Activated CD4-positive, alpha-beta T cell treated with anti-CD3 and anti-CD28 coated beads for 36 hours (primary cell): ENCODE data around the gene KIF2C. TPM values are rescaled to one million over a fixed set of nuclear protein-coding genes. Genes with fewer than 3 reads are reported as not detected.

ENCODE experiments used
- ATAC-seq: fragments of 200-7000 bp; cut with Tn5 transposase; one replicate; pipeline ENCODE4 v1.10.0; 2021; ENCODE audit warnings: mild to moderate bottlenecking, moderate library complexity
- CTCF ChIA-PET: fragments of 350-600 bp; sonication (Branson Sonifier 250); formaldehyde crosslinking; loops from one replicate; lab custom pipeline; 2021; ENCODE audit warnings: antibody characterized with exemption; lab: Charles Lee
- POLR2A ChIA-PET: fragments of 350-600 bp; sonication (Branson Sonifier 250); formaldehyde crosslinking; loops from one replicate; lab custom pipeline; 2021; ENCODE audit warnings: antibody characterized with exemption, inconsistent platforms; lab: Charles Lee
- DNase-seq: peaks from one replicate; pipeline ENCODE4 v3.0.0-alpha.2; 2020
- H3K27ac Mint-ChIP-seq: one replicate; pipeline ENCODE4 v1.8.0; 2021; ENCODE audit warnings: mixed read lengths
- H3K27me3 Mint-ChIP-seq: one replicate; pipeline ENCODE4 v1.8.0; 2021; ENCODE audit warnings: mixed read lengths
- H3K36me3 Mint-ChIP-seq: one replicate; pipeline ENCODE4 v1.8.0; 2021; ENCODE audit warnings: low read depth, mixed read lengths
- H3K4me1 Mint-ChIP-seq: one replicate; pipeline ENCODE4 v1.8.0; 2021; ENCODE audit warnings: mixed read lengths
- H3K4me3 Mint-ChIP-seq: one replicate; pipeline ENCODE4 v1.8.0; 2021; ENCODE audit warnings: mild to moderate bottlenecking, moderate library complexity, mixed read lengths
- H3K9me3 Mint-ChIP-seq: one replicate; pipeline ENCODE4 v1.8.0; 2021; ENCODE audit warnings: low read depth, mixed read lengths
- intact Hi-C, 2 experiments: fragments of 100-400 bp; cut with DNase I in 1 of 2; cut with micrococcal nuclease in 1 of 2; formaldehyde crosslinking; loops; one replicate each; pipeline versions ENCODE4 v1.14.2 to v1.15.1; 2022 to 2024; cut with DNase I, micrococcal nuclease
- total RNA-seq, 2 experiments: library from RNA; stranded (reverse); gene quantifications; one replicate each; pipeline ENCODE4 v1.2.3, GENCODE V29; 2021

The KIF2C gene
- total RNA-seq, 2 experiments from 2014 or later, result 101 to 119 TPM

DNA sequence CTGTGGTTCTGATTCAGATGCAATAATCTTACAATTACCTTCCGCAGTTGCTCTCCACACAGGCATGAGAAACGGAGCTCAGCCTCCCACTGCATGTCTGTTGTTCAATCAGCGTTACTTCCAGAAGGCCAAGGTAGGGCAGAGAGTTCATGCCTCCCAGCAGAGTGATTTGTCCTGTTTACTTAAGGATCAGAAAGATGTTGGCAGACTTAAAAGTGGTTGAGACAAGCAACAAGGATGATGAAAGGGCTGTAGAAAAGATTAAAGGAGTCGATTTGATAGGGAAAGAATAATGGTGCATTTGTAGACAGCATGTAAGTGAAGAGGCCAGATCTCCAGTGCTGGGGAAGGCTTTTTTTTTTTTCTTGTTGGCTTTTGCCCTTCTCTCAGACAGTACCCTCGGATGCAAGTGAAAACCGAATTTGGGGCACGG lies 38.5 kb upstream of the KIF2C start:
- no peak for ATAC-seq
- intact Hi-C loops, result no loop called here
- H3K27ac Mint-ChIP-seq, result no peak overlapping the region
- H3K9me3 Mint-ChIP-seq, result no peaks in the 10 kb centered on the region
- H3K36me3 Mint-ChIP-seq, result no peaks in the 10 kb centered on the region
- no peaks in the 10 kb centered on the region for H3K27me3 Mint-ChIP-seq
- ChIA-PET CTCF (interaction anchor here (0.6 to 1.1 kb wide), 3 partner anchors 26 to 976 kb away, joined by 3 to 4 read pairs (median 3); no protein-coding TSS in a partner anchor), POLR2A (no interaction called here)
- DNase-seq, result no peak
- peaks cover 21% of the 10 kb centered on the region for H3K4me1 Mint-ChIP-seq
- H3K4me3 Mint-ChIP-seq, result no peak overlapping the region

- no peak for ATAC-seq
- no peaks in the 10 kb centered on the region for H3K36me3 Mint-ChIP-seq
- no peak overlapping the region for H3K4me3 Mint-ChIP-seq
- peaks cover 14% of the 10 kb centered on the region for H3K4me1 Mint-ChIP-seq
- ChIA-PET CTCF (interaction anchor here (2.0 to 3.1 kb wide), 2 partner anchors 11 to 53 kb away, joined by 6 to 17 read pairs; no protein-coding TSS in a partner anchor), POLR2A (interaction anchor here (2.5 kb wide), 1 partner anchor 16 kb away, joined by 16 read pairs; no protein-coding TSS in a partner anchor)
- DNase-seq, result no peak
- H3K9me3 Mint-ChIP-seq, result no peaks in the 10 kb centered on the region
- intact Hi-C loops, result no loop called here
- no peaks in the 10 kb centered on the region for H3K27me3 Mint-ChIP-seq
- H3K27ac Mint-ChIP-seq, result no peak overlapping the region
These were observed 34.2 kb upstream of the KIF2C start for GRCh38 chr1:44705470-44705869.

- H3K27me3 Mint-ChIP-seq, result no peaks in the 10 kb centered on the region
- peaks cover 14% of the 10 kb centered on the region for H3K4me1 Mint-ChIP-seq
- ChIA-PET POLR2A (interaction anchor here (2.5 kb wide), 1 partner anchor 16 kb away, joined by 16 read pairs; no protein-coding TSS in a partner anchor), CTCF (interaction anchor here (0.6 to 3.1 kb wide), 4 partner anchors 8 to 1203 kb away, joined by 3 to 17 read pairs (median 4); partner anchors contain the start of gene UROD)
- H3K27ac Mint-ChIP-seq, result no peak overlapping the region
- no peaks in the 10 kb centered on the region for H3K9me3 Mint-ChIP-seq
- H3K4me3 Mint-ChIP-seq, result no peak overlapping the region
- intact Hi-C loops, result no loop called here
- no peaks in the 10 kb centered on the region for H3K36me3 Mint-ChIP-seq
- ATAC-seq (no peak), DNase-seq (no peak)
These were observed 33.7 kb upstream of the KIF2C start for GRCh38 chr1:44705938-44706337.

- CTCF ChIA-PET, result interaction anchor here (0.5 to 3.1 kb wide), 6 partner anchors 9 to 116 kb away, joined by 3 to 17 read pairs (median 3); no protein-coding TSS in a partner anchor
- ATAC-seq, result peak; percentile 45
- H3K36me3 Mint-ChIP-seq, result no peaks in the 10 kb centered on the region
- H3K27ac Mint-ChIP-seq, result no peak overlapping the region
- H3K27me3 Mint-ChIP-seq, result no peaks in the 10 kb centered on the region
- intact Hi-C loops, result no loop called here
- no peak for DNase-seq
- POLR2A ChIA-PET, result interaction anchor here (2.5 kb wide), 1 partner anchor 14 kb away, joined by 16 read pairs; no protein-coding TSS in a partner anchor
- H3K9me3 Mint-ChIP-seq, result no peaks in the 10 kb centered on the region
- H3K4me3 Mint-ChIP-seq, result no peak overlapping the region
- peaks cover 14% of the 10 kb centered on the region for H3K4me1 Mint-ChIP-seq
These were observed 32.3 kb upstream of the KIF2C start for GRCh38 chr1:44707112-44707881.

DNA sequence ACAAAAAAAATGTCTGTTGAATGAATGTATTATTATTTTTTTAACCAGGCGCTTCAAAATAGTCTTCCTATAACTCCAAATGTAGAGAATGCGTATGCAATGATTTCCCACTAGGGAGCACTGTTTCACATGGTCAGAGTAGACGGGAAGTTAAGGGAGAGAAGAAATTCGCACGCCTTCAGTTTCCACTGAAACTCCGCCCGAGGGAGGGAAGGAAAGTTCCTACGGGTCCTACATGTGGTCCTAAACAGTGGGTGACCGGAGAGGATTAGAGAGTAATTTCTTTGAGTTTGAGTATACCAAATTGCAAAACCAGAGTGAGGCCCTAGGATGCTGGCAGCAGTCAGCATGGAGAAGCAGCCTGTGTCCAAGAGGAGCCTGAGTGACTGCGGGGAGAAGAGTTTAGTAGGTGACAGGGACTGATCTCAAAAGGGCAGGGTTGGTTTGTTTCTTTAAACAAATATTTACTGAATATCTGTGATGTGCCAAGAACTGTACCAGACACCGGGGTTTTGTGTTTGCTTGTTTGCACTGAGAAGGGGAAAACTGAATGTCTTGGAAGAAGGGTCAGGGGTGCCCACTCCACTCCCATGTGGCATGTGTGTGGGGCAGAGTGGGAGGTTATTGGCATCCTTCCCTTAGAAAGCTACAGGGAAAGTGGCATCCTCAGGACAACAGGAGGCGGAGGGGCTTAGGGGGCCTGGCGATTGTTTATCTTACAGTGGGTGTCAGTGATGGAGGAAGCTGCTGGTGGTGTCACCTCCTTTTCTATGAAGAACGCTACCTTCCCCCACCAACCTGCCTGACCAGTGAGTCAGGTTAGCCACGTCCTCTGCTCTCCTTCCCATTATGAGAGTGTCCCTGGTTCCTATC lies 31.4 kb upstream of the KIF2C start:
- peak; percentile 43 for DNase-seq
- ChIA-PET CTCF (interaction anchor here (0.6 to 1.6 kb wide), 4 partner anchors 10 to 120 kb away, joined by 4 to 7 read pairs (median 6); partner anchors contain the start of gene RPS8), POLR2A (interaction anchor here (1.0 kb wide), 1 partner anchor 13 kb away, joined by 6 read pairs; no protein-coding TSS in a partner anchor)
- Mint-ChIP-seq H3K27ac (peak overlapping the region; percentile 62), H3K4me1 (peaks cover 14% of the 10 kb centered on the region), H3K9me3 (no peaks in the 10 kb centered on the region), H3K27me3 (no peaks in the 10 kb centered on the region), H3K4me3 (peak overlapping the region; percentile 42), H3K36me3 (no peaks in the 10 kb centered on the region)
- intact Hi-C loops, result no loop called here
- peak; percentile 83 for ATAC-seq

- Mint-ChIP-seq H3K4me3 (no peak overlapping the region), H3K27me3 (no peaks in the 10 kb centered on the region), H3K36me3 (no peaks in the 10 kb centered on the region), H3K4me1 (peaks cover 40% of the 10 kb centered on the region), H3K9me3 (no peaks in the 10 kb centered on the region), H3K27ac (no peak overlapping the region)
- ChIA-PET POLR2A (interaction anchor here (0.6 to 3.6 kb wide), 4 partner anchors 8 to 228 kb away, joined by 3 to 15 read pairs (median 5); no protein-coding TSS in a partner anchor), CTCF (interaction anchor here (1.0 to 1.8 kb wide), 2 partner anchors 17 to 39 kb away, joined by 3 read pairs; partner anchors contain the start of gene TMEM53)
- DNase-seq, result no peak
- no peak for ATAC-seq
- intact Hi-C loops, result no loop called here
These were observed 26.3 kb upstream of the KIF2C start for GRCh38 chr1:44713321-44713781.

DNA sequence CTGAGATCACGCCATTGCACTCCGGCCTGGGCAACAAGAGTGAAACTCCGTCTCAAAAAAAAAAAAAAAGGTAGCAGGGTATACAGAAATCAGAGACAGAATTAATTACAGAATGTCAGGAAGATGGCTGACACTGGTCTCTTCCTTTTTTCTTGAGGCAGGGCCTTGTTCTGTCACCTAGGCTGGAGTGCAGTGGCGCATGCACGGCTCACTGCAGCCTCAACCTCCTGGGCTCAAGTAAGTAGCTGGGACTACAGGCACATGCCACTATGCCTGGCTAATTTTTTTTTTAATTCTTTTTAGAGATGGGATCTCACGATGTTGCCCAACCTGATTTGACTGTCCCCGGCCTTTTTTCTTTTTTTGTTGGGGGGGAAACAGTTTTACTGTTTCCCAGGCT lies 25.1 kb upstream of the KIF2C start:
- DNase-seq, result no peak
- Mint-ChIP-seq H3K27ac (peak overlapping the region; percentile 67), H3K36me3 (no peaks in the 10 kb centered on the region), H3K4me3 (no peak overlapping the region), H3K9me3 (no peaks in the 10 kb centered on the region), H3K4me1 (peaks cover 43% of the 10 kb centered on the region), H3K27me3 (no peaks in the 10 kb centered on the region)
- ChIA-PET CTCF (interaction anchor here (0.6 to 4.1 kb wide), 7 partner anchors 8 to 476 kb away, joined by 3 to 17 read pairs (median 3); partner anchors contain the start of genes RNU5D-1 and TMEM53), POLR2A (no interaction called here)
- no peak for ATAC-seq
- intact Hi-C loops, result loop anchor here (2.0 kb wide), 2 partner anchors 16 to 778 kb away; partner anchors contain the start of gene RNU5D-1 (in 1 of the 2)

DNA sequence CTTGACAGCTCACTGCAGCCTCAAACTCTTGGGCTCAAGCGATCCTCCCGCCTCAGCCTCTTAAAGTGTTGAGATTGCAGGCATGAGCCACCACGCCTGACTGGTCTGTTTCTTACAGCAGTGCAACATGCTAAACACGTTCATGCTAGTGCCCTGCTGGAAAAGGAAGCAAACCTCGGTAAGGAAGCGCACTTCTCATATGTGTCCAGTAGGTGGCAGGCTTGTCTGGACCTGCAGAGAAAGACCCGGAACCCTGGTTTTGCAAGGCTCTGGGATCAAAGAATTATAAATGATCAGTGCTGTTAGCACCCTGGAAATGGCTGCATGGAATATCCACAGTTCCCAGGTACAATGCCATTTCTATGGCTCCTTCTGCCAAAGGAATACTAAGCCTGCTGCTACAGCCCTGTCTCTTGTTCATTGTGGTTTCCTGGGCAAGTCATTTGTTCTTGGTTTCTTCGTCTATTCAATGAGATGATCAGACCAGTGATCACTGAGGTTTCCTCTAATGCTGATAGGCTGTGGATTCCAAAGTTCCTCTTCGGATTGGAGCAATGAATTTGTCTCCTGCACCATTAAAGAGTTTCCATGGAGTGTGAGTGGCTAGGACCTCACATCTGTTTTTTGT lies 24.6 kb upstream of the KIF2C start:
- no peaks in the 10 kb centered on the region for H3K36me3 Mint-ChIP-seq
- peak; percentile 79 for DNase-seq
- intact Hi-C loops, result loop anchor here (2.0 kb wide), 2 partner anchors 16 to 778 kb away; partner anchors contain the start of gene RNU5D-1 (in 1 of the 2)
- H3K4me3 Mint-ChIP-seq, result peak overlapping the region; percentile 16
- ChIA-PET CTCF (interaction anchor here (0.6 to 5.7 kb wide), 8 partner anchors 9 to 477 kb away, joined by 3 to 34 read pairs (median 4); partner anchors contain the start of genes RNU5D-1 and TMEM53), POLR2A (interaction anchor here (0.6 kb wide), 2 partner anchors 293 to 899 kb away, joined by 3 to 4 read pairs; no protein-coding TSS in a partner anchor)
- H3K27me3 Mint-ChIP-seq, result no peaks in the 10 kb centered on the region
- peaks cover 48% of the 10 kb centered on the region for H3K4me1 Mint-ChIP-seq
- ATAC-seq, result peak; percentile 81
- H3K9me3 Mint-ChIP-seq, result no peaks in the 10 kb centered on the region
- H3K27ac Mint-ChIP-seq, result peak overlapping the region; percentile 67

DNA sequence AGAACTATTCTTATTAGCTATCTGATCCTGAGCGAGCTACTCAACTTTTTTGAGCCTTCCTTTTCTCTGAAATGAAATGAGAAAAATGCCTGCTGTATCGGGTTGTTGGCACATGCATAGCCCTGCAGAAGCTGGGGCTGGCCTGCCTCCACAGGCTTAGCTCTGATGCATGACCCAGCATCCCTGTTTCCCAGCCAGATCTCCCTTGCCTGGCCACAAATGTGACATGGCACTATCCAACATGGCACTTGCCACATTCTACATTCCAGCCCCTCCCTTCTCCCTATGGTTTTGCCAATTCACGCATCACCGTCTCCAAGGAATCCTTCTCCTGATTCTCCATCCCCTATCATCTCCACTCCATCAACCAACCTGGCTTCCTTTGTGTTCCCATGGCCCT lies 22.5 kb upstream of the KIF2C start:
- no peaks in the 10 kb centered on the region for H3K27me3 Mint-ChIP-seq
- ChIA-PET CTCF (interaction anchor here (1.3 to 5.7 kb wide), 4 partner anchors 8 to 301 kb away, joined by 5 to 34 read pairs (median 12); partner anchors contain the start of gene RNU5D-1), POLR2A (interaction anchor here (2.0 to 18.5 kb wide), 2 partner anchors 13 to 104 kb away, joined by 13 to 675 read pairs; partner anchors contain the start of gene RNU5D-1)
- no peaks in the 10 kb centered on the region for H3K9me3 Mint-ChIP-seq
- intact Hi-C loops, result no loop called here
- H3K4me3 Mint-ChIP-seq, result no peak overlapping the region
- peaks cover 69% of the 10 kb centered on the region for H3K4me1 Mint-ChIP-seq
- peaks cover 3% of the 10 kb centered on the region for H3K36me3 Mint-ChIP-seq
- no peak for DNase-seq
- ATAC-seq, result no peak
- no peak overlapping the region for H3K27ac Mint-ChIP-seq

GRCh38 chr1:44717653-44718052 lies 22.0 kb upstream of the KIF2C start:
- Mint-ChIP-seq H3K36me3 (peaks cover 3% of the 10 kb centered on the region), H3K27ac (no peak overlapping the region), H3K9me3 (no peaks in the 10 kb centered on the region), H3K27me3 (no peaks in the 10 kb centered on the region), H3K4me1 (peaks cover 70% of the 10 kb centered on the region), H3K4me3 (no peak overlapping the region)
- ChIA-PET POLR2A (interaction anchor here (0.6 to 18.5 kb wide), 4 partner anchors 13 to 108 kb away, joined by 4 to 675 read pairs (median 8); partner anchors contain the start of genes ARMH1, RNU5D-1 and TMEM53), CTCF (interaction anchor here (0.5 to 5.7 kb wide), 7 partner anchors 9 to 301 kb away, joined by 3 to 34 read pairs (median 5); partner anchors contain the start of gene RNU5D-1)
- DNase-seq (no peak), ATAC-seq (no peak)
- intact Hi-C loops, result no loop called here
